Measurements from ENCODE around the gene TBX10. TPM values are rescaled to one million over a fixed set of nuclear protein-coding genes. Genes with fewer than 3 reads are reported as not detected.

TBX10 gene
- total and polyA plus RNA-seq, 2 experiments from 2014 or later, result 1.2 TPM; not detected in 1

DNA sequence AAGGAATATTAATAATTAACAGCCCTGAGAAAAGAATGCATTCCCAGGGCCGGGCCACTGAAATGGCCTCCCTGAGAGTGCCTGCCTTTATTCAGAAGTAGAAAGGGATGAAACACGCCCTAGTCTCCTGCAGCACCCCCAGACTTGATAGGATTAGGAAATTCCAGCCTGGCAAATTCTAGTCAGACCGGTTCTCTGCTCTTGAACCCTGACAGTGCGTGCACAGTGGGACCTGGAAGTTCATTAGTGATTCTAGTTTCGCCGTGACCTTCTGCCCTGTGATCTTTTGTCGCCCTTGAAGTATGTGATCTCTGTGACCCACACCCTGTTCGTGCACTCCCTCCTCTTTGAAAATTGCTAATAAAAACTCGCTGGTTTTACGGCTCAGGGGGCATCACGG is 58.1 kb downstream of the TBX10 start:
- Histone ChIP-seq H3K4me3 (no peak overlapping the region), H3K36me3 (no peaks in the 10 kb centered on the region)

More for the DNA sequence above, 58.1 kb downstream of the TBX10 start:
- H3K9me3 ChIP-seq (ENCODE audit: low read depth), result no peaks in the 10 kb centered on the region
- no peaks in the 10 kb centered on the region for H3K27me3 ChIP-seq
- no peak for DNase-seq (ENCODE audit: low read depth in 1 of 2, low spot score in 1 of 2)
- H3K27ac ChIP-seq, result no peak overlapping the region
- TF ChIP-seq, protein P1, sequence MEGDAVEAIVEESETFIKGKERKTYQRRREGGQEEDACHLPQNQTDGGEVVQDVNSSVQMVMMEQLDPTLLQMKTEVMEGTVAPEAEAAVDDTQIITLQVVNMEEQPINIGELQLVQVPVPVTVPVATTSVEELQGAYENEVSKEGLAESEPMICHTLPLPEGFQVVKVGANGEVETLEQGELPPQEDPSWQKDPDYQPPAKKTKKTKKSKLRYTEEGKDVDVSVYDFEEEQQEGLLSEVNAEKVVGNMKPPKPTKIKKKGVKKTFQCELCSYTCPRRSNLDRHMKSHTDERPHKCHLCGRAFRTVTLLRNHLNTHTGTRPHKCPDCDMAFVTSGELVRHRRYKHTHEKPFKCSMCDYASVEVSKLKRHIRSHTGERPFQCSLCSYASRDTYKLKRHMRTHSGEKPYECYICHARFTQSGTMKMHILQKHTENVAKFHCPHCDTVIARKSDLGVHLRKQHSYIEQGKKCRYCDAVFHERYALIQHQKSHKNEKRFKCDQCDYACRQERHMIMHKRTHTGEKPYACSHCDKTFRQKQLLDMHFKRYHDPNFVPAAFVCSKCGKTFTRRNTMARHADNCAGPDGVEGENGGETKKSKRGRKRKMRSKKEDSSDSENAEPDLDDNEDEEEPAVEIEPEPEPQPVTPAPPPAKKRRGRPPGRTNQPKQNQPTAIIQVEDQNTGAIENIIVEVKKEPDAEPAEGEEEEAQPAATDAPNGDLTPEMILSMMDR (IDR thresholded peaks at IDR 0.05; ENCODE audit: low read depth, low read length), result no peak
- no peaks in the 10 kb centered on the region for H3K4me1 ChIP-seq (ENCODE audit: low read depth)

Other genes starting within 250 kb of the TBX10 start
- 24.4 and 27.5 TPM in 2 replicates for gene RAD9A, start 247.8 kb downstream of the TBX10 start, total RNA-seq
- 22.2 and 25.2 TPM in 2 replicates for gene RAD9A, start 247.8 kb downstream of the TBX10 start, polyA plus RNA-seq
- gene PPP1CA, start 237.9 kb downstream of the TBX10 start, total RNA-seq, result 142 and 174 TPM in 2 replicates
- 179 and 235 TPM in 2 replicates for gene PPP1CA, start 237.9 kb downstream of the TBX10 start, polyA plus RNA-seq
- gene TBC1D10C, start 235.7 kb downstream of the TBX10 start, total RNA-seq, result 0.11 TPM in 1 of 2 replicates, not detected in the other
- 0.23 and 1.2 TPM in 2 replicates for gene TBC1D10C, start 235.7 kb downstream of the TBX10 start, polyA plus RNA-seq
- gene CARNS1, start 224.1 kb downstream of the TBX10 start, total RNA-seq, result 1.4 and 1.6 TPM in 2 replicates
- 2.1 and 4.8 TPM in 2 replicates for gene CARNS1, start 224.1 kb downstream of the TBX10 start, polyA plus RNA-seq
- 88.0 and 97.0 TPM in 2 replicates for gene RPS6KB2, start 211.3 kb downstream of the TBX10 start, total RNA-seq
- gene RPS6KB2, start 211.3 kb downstream of the TBX10 start, polyA plus RNA-seq, result 92.5 and 93.8 TPM in 2 replicates
- 4.1 and 6.1 TPM in 2 replicates for gene PTPRCAP, start 202.1 kb downstream of the TBX10 start, total RNA-seq
- 2.5 and 3.2 TPM in 2 replicates for gene PTPRCAP, start 202.1 kb downstream of the TBX10 start, polyA plus RNA-seq
- gene CORO1B, start 196.3 kb downstream of the TBX10 start, total RNA-seq, result 59.9 and 74.7 TPM in 2 replicates
- 51.1 and 61.5 TPM in 2 replicates for gene CORO1B, start 196.3 kb downstream of the TBX10 start, polyA plus RNA-seq
- gene GPR152, start 187.0 kb downstream of the TBX10 start, total RNA-seq, result 0.35 TPM in 1 of 2 replicates, not detected in the other
- gene GPR152, start 187.0 kb downstream of the TBX10 start, polyA plus RNA-seq, result not detected in 2 replicates
- 0.32 TPM in 1 of 2 replicates, not detected in the other for gene CABP4, start 184.4 kb downstream of the TBX10 start, total RNA-seq
- 0.55 TPM in 1 of 2 replicates, not detected in the other for gene CABP4, start 184.4 kb downstream of the TBX10 start, polyA plus RNA-seq
- gene TMEM134, start 170.5 kb downstream of the TBX10 start, total RNA-seq, result 166 and 326 TPM in 2 replicates
- 255 and 272 TPM in 2 replicates for gene TMEM134, start 170.5 kb downstream of the TBX10 start, polyA plus RNA-seq
- 64.7 and 73.7 TPM in 2 replicates for gene AIP, start 156.7 kb downstream of the TBX10 start, total RNA-seq
- gene AIP, start 156.7 kb downstream of the TBX10 start, polyA plus RNA-seq, result 40.4 and 46.4 TPM in 2 replicates
- gene PITPNM1, start 134.4 kb downstream of the TBX10 start, total RNA-seq, result 58.5 and 117 TPM in 2 replicates
- gene PITPNM1, start 134.4 kb downstream of the TBX10 start, polyA plus RNA-seq, result 24.8 and 26.3 TPM in 2 replicates
- 38.5 and 78.0 TPM in 2 replicates for gene CDK2AP2, start 131.6 kb downstream of the TBX10 start, total RNA-seq
- gene CDK2AP2, start 131.6 kb downstream of the TBX10 start, polyA plus RNA-seq, result 60.8 and 136 TPM in 2 replicates
- not detected in 2 replicates for gene CABP2, start 116.3 kb downstream of the TBX10 start, total RNA-seq
- not detected in 2 replicates for gene CABP2, start 116.3 kb downstream of the TBX10 start, polyA plus RNA-seq
- 957 and 1,963 TPM in 2 replicates for gene GSTP1, start 56.0 kb downstream of the TBX10 start, total RNA-seq
- gene GSTP1, start 56.0 kb downstream of the TBX10 start, polyA plus RNA-seq, result 788 and 1,052 TPM in 2 replicates
- 430 and 526 TPM in 2 replicates for gene NDUFV1, start 32.8 kb downstream of the TBX10 start, total RNA-seq
- gene NDUFV1, start 32.8 kb downstream of the TBX10 start, polyA plus RNA-seq, result 447 and 449 TPM in 2 replicates
- gene NUDT8, start 9.8 kb downstream of the TBX10 start, total RNA-seq, result 6.9 and 24.3 TPM in 2 replicates
- gene NUDT8, start 9.8 kb downstream of the TBX10 start, polyA plus RNA-seq, result 17.3 and 18.7 TPM in 2 replicates
- not detected in 2 replicates for gene ACY3, start 11.0 kb upstream of the TBX10 start, total RNA-seq
- gene ACY3, start 11.0 kb upstream of the TBX10 start, polyA plus RNA-seq, result not detected in 2 replicates
- gene ALDH3B2, start 34.9 kb upstream of the TBX10 start, total RNA-seq, result 0.21 TPM in 1 of 2 replicates, not detected in the other
- not detected in 2 replicates for gene ALDH3B2, start 34.9 kb upstream of the TBX10 start, polyA plus RNA-seq

Data from cardiac muscle cell (in vitro differentiated cells and primary cell).